Measurements from ENCODE around the gene CCL18. TPM values are rescaled to one million over a fixed set of nuclear protein-coding genes. Genes with fewer than 3 reads are reported as not detected.

CCL18 gene
- total and polyA plus RNA-seq, 10 of the 15 experiments (the other 5 are each of a cell fraction or from before 2014, with no cell fraction given): 0.26 TPM; not detected in 9

GRCh38 chr17:36070427-36070826 lies 6.4 kb downstream of the CCL18 start (continued):
- no peak for TF ChIP-seq E4F1 (IDR thresholded peaks at IDR 0.05; ENCODE audit: borderline replicate concordance, partially characterized antibody)
- TF ChIP-seq MXI1 (IDR thresholded peaks at IDR 0.05; ENCODE audit: low read depth, low read length): no peak
- no peak for TF ChIP-seq CTCF (IDR thresholded peaks at IDR 0.05 in 2 of 3, conservative IDR thresholded peaks at IDR 0.05 in 1 of 3; ENCODE audit: control insufficient read depth in 2 of 3, extremely low read depth in 1 of 3, insufficient read depth in 1 of 3, low read depth in 3 of 3, low read length in 3 of 3)
- no peak for TF ChIP-seq HSF1 (IDR thresholded peaks at IDR 0.05; ENCODE audit: low read depth, low read length)
- no peak for TF ChIP-seq WRNIP1 (IDR thresholded peaks at IDR 0.05; ENCODE audit: borderline replicate concordance, low read depth, low read length)
- TF ChIP-seq, protein P1, sequence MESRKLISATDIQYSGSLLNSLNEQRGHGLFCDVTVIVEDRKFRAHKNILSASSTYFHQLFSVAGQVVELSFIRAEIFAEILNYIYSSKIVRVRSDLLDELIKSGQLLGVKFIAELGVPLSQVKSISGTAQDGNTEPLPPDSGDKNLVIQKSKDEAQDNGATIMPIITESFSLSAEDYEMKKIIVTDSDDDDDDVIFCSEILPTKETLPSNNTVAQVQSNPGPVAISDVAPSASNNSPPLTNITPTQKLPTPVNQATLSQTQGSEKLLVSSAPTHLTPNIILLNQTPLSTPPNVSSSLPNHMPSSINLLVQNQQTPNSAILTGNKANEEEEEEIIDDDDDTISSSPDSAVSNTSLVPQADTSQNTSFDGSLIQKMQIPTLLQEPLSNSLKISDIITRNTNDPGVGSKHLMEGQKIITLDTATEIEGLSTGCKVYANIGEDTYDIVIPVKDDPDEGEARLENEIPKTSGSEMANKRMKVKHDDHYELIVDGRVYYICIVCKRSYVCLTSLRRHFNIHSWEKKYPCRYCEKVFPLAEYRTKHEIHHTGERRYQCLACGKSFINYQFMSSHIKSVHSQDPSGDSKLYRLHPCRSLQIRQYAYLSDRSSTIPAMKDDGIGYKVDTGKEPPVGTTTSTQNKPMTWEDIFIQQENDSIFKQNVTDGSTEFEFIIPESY (IDR thresholded peaks at IDR 0.05): no peak
- TF ChIP-seq CHD4 (IDR thresholded peaks at IDR 0.05): no peak
- TF ChIP-seq FOXM1 (IDR thresholded peaks at IDR 0.05; ENCODE audit: low read depth, low read length): no peak

Measured in GM12878 (cell line).